Type B pancreatic cell (in vitro differentiated cells): ENCODE measurements around the gene CEP55. TPM values are rescaled to one million over a fixed set of nuclear protein-coding genes. Genes with fewer than 3 reads are reported as not detected.
"Not testable (repeated sequence)": the region's sequence is repeated elsewhere in the genome, so short reads cannot be mapped to it uniquely, and the experiment has no call there.

Experiments used
- DNase-seq: peaks from one replicate; pipeline ENCODE4 v3.0.0; 2021; ENCODE audit warnings: mixed read lengths; ENCODE audit not compliant: unreplicated experiment; ENCODE audit errors: extremely low spot score
- H3K27ac Mint-ChIP-seq: 2 replicates; pipeline ENCODE4 v1.8.0; 2021; ENCODE audit warnings: mild to moderate bottlenecking, mixed read lengths
- H3K27me3 Mint-ChIP-seq: 2 replicates; pipeline ENCODE4 v1.8.0; 2021; ENCODE audit warnings: mixed read lengths
- H3K36me3 Mint-ChIP-seq: 2 replicates; pipeline ENCODE4 v1.8.0; 2021; ENCODE audit warnings: mixed read lengths
- H3K4me1 Mint-ChIP-seq: one replicate; pipeline ENCODE4 v1.8.0; 2021; ENCODE audit warnings: mixed read lengths; ENCODE audit not compliant: unreplicated experiment
- H3K4me3 Mint-ChIP-seq: 2 replicates; pipeline ENCODE4 v1.8.0; 2021; ENCODE audit warnings: mild to moderate bottlenecking, mixed read lengths
- H3K9me3 Mint-ChIP-seq: 2 replicates; pipeline ENCODE4 v1.8.0; 2021; ENCODE audit warnings: mixed read lengths
- CTCF ChIP-seq: fragments of 200-600 bp; sonication (generic); conservative IDR thresholded peaks from 2 replicates; pipeline ENCODE4 v1.5.0; 2021; ENCODE audit warnings: antibody characterized with exemption, mild to moderate bottlenecking
- total RNA-seq: library from RNA; stranded (reverse); gene quantifications from 2 replicates; pipeline ENCODE4 v1.2.1, GENCODE V29; 2021; ENCODE audit warnings: low replicate concordance

CEP55 gene
- total RNA-seq, 1 donor from 2014 or later: 14.8 TPM

DNA sequence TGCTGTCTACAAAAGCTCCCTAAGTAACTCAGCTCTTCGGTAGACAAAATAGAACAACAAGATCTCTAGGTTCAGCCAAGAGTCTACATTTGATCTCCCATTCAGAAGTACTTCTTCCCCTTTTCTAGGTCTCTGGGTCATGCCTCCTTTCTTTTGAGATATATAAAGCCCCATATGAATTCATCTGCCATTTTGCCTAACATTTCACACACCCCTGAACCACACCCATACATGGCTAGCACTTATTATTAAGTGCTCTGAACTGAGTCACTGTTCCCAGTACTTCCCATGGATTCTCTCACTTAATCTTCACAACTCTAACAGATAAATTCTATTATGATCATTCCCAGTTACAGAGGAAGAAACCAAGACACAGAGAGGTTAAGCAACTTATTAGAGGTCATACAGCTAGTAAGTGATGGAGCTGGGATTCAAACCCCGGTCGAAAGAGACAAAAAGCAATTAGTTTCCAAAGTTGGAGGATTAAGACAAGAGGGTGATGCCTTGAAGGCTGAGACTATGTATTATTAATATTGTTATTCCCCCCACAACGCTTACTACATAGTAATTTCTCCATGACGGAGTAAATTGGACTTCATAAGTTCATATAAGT is 31.5 kb upstream of the CEP55 start:
- Mint-ChIP-seq H3K9me3 (peaks cover 6% of the 10 kb centered on the region), H3K27ac (peak overlapping the region; percentile 97)

DNA sequence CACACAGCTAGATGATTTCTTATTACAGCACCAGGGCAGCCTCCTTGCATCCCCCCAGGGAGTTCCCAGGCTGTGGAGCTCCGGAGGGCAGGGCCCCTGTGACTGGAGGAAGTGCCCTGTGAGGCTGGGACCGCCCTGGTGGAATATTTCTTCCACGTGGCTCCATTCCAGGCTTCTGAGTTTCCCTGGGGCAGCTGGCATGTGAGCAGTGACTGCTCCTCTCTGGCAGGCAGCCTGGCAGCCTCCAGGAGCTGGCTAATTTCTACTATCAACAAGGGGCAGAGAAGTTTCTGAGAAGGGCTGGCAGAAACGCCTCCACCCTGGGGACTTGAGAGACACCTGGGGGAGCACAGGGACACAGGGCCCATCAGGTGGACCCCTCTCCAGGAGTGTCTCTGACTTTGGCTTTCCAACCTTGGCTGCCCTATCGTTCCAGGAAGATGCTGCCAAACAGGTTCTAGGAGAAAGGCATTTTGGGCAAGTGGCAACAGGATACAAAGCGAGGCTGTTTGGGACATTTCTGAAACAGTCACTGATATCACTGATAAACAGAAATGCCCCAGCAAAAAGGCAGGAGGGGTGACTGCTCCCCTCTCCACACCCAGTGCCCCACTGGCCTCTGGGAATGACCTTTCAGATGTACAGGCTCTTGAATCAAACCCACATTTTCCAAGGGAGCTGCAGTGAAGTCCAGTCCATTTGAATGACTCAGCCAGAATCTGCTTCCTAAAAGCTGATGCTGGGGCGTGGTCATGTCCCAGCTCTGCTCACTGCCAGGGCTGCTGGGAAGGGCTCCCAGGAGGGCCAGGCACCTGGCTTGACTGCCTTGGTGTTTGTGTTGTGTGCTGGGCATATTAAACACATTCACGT is 30.4 kb upstream of the CEP55 start:
- no peak for DNase-seq

More for the DNA sequence above, 31.5 kb upstream of the CEP55 start:
- DNase-seq: no peak
- peak overlapping the region; percentile 17 for H3K4me3 Mint-ChIP-seq
- H3K27me3 Mint-ChIP-seq: no peaks in the 10 kb centered on the region
- no peak for TF ChIP-seq CTCF
- H3K36me3 Mint-ChIP-seq: no peaks in the 10 kb centered on the region
- peaks cover 33% of the 10 kb centered on the region for H3K4me1 Mint-ChIP-seq

GRCh38 chr10:93467635-93468034 is 28.8 kb upstream of the CEP55 start:
- H3K27ac Mint-ChIP-seq: peak overlapping the region; percentile 84
- peaks cover 34% of the 10 kb centered on the region for H3K4me1 Mint-ChIP-seq

More for the DNA sequence above, 30.4 kb upstream of the CEP55 start:
- TF ChIP-seq CTCF: no peak
- H3K9me3 Mint-ChIP-seq: peaks cover 9% of the 10 kb centered on the region
- peaks cover 35% of the 10 kb centered on the region for H3K4me1 Mint-ChIP-seq
- H3K4me3 Mint-ChIP-seq: peak overlapping the region; percentile 39
- peaks cover 5% of the 10 kb centered on the region for H3K36me3 Mint-ChIP-seq
- H3K27ac Mint-ChIP-seq: peak overlapping the region; percentile 97
- no peaks in the 10 kb centered on the region for H3K27me3 Mint-ChIP-seq

DNA sequence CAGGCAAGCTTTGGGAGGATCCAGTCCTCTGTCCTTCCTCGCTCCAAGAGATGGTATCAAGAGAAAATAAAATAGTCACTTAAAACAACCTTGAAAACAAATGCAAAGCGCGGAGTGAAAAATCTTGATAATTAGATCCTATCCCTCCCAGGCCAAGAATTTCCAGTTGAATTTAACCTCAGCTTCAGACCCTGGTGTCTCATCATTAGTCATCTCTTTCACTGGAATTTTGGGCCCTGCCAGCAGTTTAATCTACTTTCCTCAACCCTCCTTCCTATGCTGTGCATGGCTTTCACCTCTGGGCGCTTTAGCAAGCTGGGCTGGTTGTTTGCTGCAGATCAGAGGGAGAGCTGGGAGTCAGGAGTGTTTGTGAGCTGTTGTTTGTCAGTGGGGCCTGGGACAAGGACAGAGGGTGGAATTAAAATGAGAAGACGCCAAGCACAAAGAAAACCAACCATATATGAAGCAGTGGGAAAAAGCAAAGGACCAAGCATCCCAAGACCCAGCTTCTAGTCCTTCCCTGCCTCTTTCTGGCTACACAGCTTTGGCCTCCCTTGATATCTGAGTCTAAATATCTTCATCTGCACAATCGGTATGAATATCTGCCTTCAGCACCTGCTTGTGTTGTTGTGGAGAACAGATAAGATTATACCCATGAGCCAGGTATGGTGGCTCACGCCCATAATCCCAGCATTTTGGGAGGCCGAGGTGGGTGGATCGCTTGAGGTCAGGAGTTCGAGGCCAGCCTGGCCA is 27.8 kb upstream of the CEP55 start:
- H3K4me1 Mint-ChIP-seq: peaks cover 29% of the 10 kb centered on the region

More at GRCh38 chr10:93467635-93468034, 28.8 kb upstream of the CEP55 start:
- not testable (repeated sequence) for H3K27me3 Mint-ChIP-seq, DNase-seq, H3K9me3 Mint-ChIP-seq, H3K36me3 Mint-ChIP-seq, H3K4me3 Mint-ChIP-seq

GRCh38 chr10:93469454-93469853 is 27.0 kb upstream of the CEP55 start:
- H3K4me1 Mint-ChIP-seq: peaks cover 30% of the 10 kb centered on the region
- H3K36me3 Mint-ChIP-seq: peaks cover 5% of the 10 kb centered on the region
- DNase-seq: no peak
- no peaks in the 10 kb centered on the region for H3K27me3 Mint-ChIP-seq
- H3K9me3 Mint-ChIP-seq: peaks cover 4% of the 10 kb centered on the region
- H3K4me3 Mint-ChIP-seq: no peak overlapping the region
- peak overlapping the region; percentile 84 for H3K27ac Mint-ChIP-seq
- TF ChIP-seq CTCF: no peak

More for the DNA sequence above, 27.8 kb upstream of the CEP55 start:
- H3K27me3 Mint-ChIP-seq: no peaks in the 10 kb centered on the region
- TF ChIP-seq CTCF: no peak
- peak overlapping the region; percentile 84 for H3K27ac Mint-ChIP-seq
- DNase-seq: no peak
- H3K4me3 Mint-ChIP-seq: no peak overlapping the region
- peaks cover 4% of the 10 kb centered on the region for H3K9me3 Mint-ChIP-seq
- peaks cover 5% of the 10 kb centered on the region for H3K36me3 Mint-ChIP-seq
